Measurements from ENCODE around the gene SIM1.

SIM1 gene

GRCh38 chr6:100472674-100473073 is 8.0 kb upstream of the SIM1 start:
- peak in 1 of 2 donors; percentile 7 for DNase-seq (ENCODE audit: low read depth in 1 of 2, low spot score in 1 of 2)

- no peak for DNase-seq (ENCODE audit: low read depth in 1 of 2, low spot score in 1 of 2)
Observed at GRCh38 chr6:100470422-100471120, 5.8 kb upstream of the SIM1 start.

GRCh38 chr6:100469101-100469859 is 4.6 kb upstream of the SIM1 start:
- DNase-seq (ENCODE audit: low read depth in 1 of 2, low spot score in 1 of 2), result no peak

- DNase-seq (ENCODE audit: low read depth in 1 of 2, low spot score in 1 of 2), result no peak
Observed at GRCh38 chr6:100468016-100468622, 3.4 kb upstream of the SIM1 start.

GRCh38 chr6:100467129-100468015 is 2.7 kb upstream of the SIM1 start:
- DNase-seq (ENCODE audit: low read depth in 1 of 2, low spot score in 1 of 2), result no peak

GRCh38 chr6:100466410-100467128 is 1.8 kb upstream of the SIM1 start:
- no peak for DNase-seq (ENCODE audit: low read depth in 1 of 2, low spot score in 1 of 2)

- no peak for DNase-seq (ENCODE audit: low read depth in 1 of 2, low spot score in 1 of 2)
Observed at GRCh38 chr6:100465701-100466409, 1.1 kb upstream of the SIM1 start.

- DNase-seq (ENCODE audit: low read depth in 1 of 2, low spot score in 1 of 2), result no peak
Observed at GRCh38 chr6:100464162-100464851, 414 bp downstream of the SIM1 start.

- DNase-seq (ENCODE audit: low read depth in 1 of 2, low spot score in 1 of 2), result no peak
Observed at GRCh38 chr6:100463630-100464161, 1.0 kb downstream of the SIM1 start.

- DNase-seq (ENCODE audit: low read depth in 1 of 2, low spot score in 1 of 2), result no peak
Observed at GRCh38 chr6:100462706-100463629, 1.8 kb downstream of the SIM1 start.

- no peak for DNase-seq (ENCODE audit: low read depth in 1 of 2, low spot score in 1 of 2)
Observed at GRCh38 chr6:100461917-100462705, 2.6 kb downstream of the SIM1 start.

- no peak for DNase-seq (ENCODE audit: low read depth in 1 of 2, low spot score in 1 of 2)
Observed at GRCh38 chr6:100461278-100461916, 3.3 kb downstream of the SIM1 start.

GRCh38 chr6:100460650-100461204 is 4.0 kb downstream of the SIM1 start:
- DNase-seq (ENCODE audit: low read depth in 1 of 2, low spot score in 1 of 2), result no peak

- DNase-seq (ENCODE audit: low read depth in 1 of 2, low spot score in 1 of 2), result no peak
Observed at GRCh38 chr6:100459592-100460184, 5.0 kb downstream of the SIM1 start.

GRCh38 chr6:100458841-100459591 is 5.7 kb downstream of the SIM1 start:
- DNase-seq (ENCODE audit: low read depth in 1 of 2, low spot score in 1 of 2), result no peak

Data from activated CD4-positive, alpha-beta T cell treated with anti-CD3 and anti-CD28 coated beads, Interleukin-2, amount 50 U/mL, for 24 hours (primary cell).